Transverse colon (tissue), 4 donors: Measurements from ENCODE around the gene SEPHS2.

Source experiments
- EP300 ChIP-seq: sonication (generic); formaldehyde crosslinking; IDR thresholded peaks from one replicate; pipeline ENCODE4 v1.6.1; 2017; ENCODE audit warnings: antibody characterized with exemption, low read depth
- POLR2A ChIP-seq: fragments of 450-650 bp; IDR thresholded peaks from one replicate; pipeline ENCODE4 v1.6.1; 2016; ENCODE audit warnings: antibody characterized with exemption, mild to moderate bottlenecking, moderate library complexity
- POLR2AphosphoS5 ChIP-seq, 3 donors: sonication (generic); formaldehyde crosslinking; IDR thresholded peaks; one replicate each; pipeline ENCODE4 v1.6.1; 2016; ENCODE audit warnings: antibody characterized with exemption in 3 of 3
- TF ChIP-seq, protein P1 (sequence below), 5 experiments: fragments of 200-600 bp in 3 of 5; fragments of 450-650 bp in 2 of 5; sonication (generic) in 3 of 5; IDR thresholded peaks; 1 replicate in 2 of 5; 2 replicates in 3 of 5; pipeline ENCODE4 v1.5.1; 2016 to 2017; ENCODE audit warnings: antibody characterized with exemption in 5 of 5, inconsistent platforms in 3 of 5, mild to moderate bottlenecking in 2 of 5, moderate library complexity in 1 of 5

DNA sequence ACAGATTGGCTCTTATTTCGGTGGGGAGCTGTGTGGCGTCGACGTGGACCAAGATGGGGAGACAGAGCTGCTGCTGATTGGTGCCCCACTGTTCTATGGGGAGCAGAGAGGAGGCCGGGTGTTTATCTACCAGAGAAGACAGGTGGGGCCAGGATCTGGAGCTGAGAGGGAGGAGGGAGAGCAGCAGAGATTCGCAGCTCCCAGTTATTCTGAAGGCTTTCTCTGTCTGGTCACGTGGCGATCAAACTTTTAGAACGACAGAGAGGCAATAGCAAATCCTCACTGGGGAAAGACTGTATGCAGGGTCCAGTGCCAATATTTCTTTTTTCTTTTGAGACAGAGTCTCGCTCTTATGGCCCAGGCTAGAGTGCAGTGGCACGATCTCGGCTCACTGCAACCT lies 49.0 kb upstream of the SEPHS2 start:
- TF ChIP-seq, protein P1, sequence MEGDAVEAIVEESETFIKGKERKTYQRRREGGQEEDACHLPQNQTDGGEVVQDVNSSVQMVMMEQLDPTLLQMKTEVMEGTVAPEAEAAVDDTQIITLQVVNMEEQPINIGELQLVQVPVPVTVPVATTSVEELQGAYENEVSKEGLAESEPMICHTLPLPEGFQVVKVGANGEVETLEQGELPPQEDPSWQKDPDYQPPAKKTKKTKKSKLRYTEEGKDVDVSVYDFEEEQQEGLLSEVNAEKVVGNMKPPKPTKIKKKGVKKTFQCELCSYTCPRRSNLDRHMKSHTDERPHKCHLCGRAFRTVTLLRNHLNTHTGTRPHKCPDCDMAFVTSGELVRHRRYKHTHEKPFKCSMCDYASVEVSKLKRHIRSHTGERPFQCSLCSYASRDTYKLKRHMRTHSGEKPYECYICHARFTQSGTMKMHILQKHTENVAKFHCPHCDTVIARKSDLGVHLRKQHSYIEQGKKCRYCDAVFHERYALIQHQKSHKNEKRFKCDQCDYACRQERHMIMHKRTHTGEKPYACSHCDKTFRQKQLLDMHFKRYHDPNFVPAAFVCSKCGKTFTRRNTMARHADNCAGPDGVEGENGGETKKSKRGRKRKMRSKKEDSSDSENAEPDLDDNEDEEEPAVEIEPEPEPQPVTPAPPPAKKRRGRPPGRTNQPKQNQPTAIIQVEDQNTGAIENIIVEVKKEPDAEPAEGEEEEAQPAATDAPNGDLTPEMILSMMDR (IDR thresholded peaks at IDR 0.05): no peak
- TF ChIP-seq EP300: no peak
- no peak for TF ChIP-seq POLR2A
- no peak for TF ChIP-seq POLR2AphosphoS5 (IDR thresholded peaks at IDR 0.05)
